Stimulated activated CD8-positive, alpha-beta memory T cell treated with anti-CD3 and anti-CD28 coated beads, Interleukin-7, amount 100 ng/mL, for 1 hour (primary cell): ENCODE results near the gene KLHL1.

Source experiments
- DNase-seq, 2 donors: peaks; one replicate each; pipeline ENCODE4 v3.0.0-alpha.2; 2020; ENCODE audit warnings: low read depth in 2 of 2

The KLHL1 gene

GRCh38 chr13:70014337-70014736, 93.9 kb downstream of the KLHL1 start:
- no peak for DNase-seq

GRCh38 chr13:69999875-70000274, 108.4 kb downstream of the KLHL1 start:
- no peak for DNase-seq

GRCh38 chr13:69997061-69997460, 111.2 kb downstream of the KLHL1 start:
- DNase-seq, result no peak

GRCh38 chr13:69980799-69981198, 127.5 kb downstream of the KLHL1 start:
- DNase-seq, result no peak

GRCh38 chr13:69975496-69975895, 132.8 kb downstream of the KLHL1 start:
- no peak for DNase-seq

- no peak for DNase-seq
These were observed 137.7 kb downstream of the KLHL1 start for GRCh38 chr13:69970520-69970919.

GRCh38 chr13:69959046-69959445, 149.2 kb downstream of the KLHL1 start:
- no peak for DNase-seq

GRCh38 chr13:69956839-69957238, 151.4 kb downstream of the KLHL1 start:
- no peak for DNase-seq

- DNase-seq, result no peak
These were observed 151.9 kb downstream of the KLHL1 start for GRCh38 chr13:69956349-69956748.

- no peak for DNase-seq
These were observed 153.0 kb downstream of the KLHL1 start for GRCh38 chr13:69955271-69955670.

GRCh38 chr13:69951412-69951811, 156.8 kb downstream of the KLHL1 start:
- no peak for DNase-seq

GRCh38 chr13:69950160-69950559, 158.1 kb downstream of the KLHL1 start:
- no peak for DNase-seq

GRCh38 chr13:69948016-69948415, 160.2 kb downstream of the KLHL1 start:
- no peak for DNase-seq

- no peak for DNase-seq
These were observed 160.7 kb downstream of the KLHL1 start for GRCh38 chr13:69947582-69947981.

GRCh38 chr13:69946511-69946910, 161.7 kb downstream of the KLHL1 start:
- DNase-seq, result no peak

- DNase-seq, result no peak
These were observed 173.2 kb downstream of the KLHL1 start for GRCh38 chr13:69935043-69935442.

- DNase-seq, result no peak
These were observed 180.0 kb downstream of the KLHL1 start for GRCh38 chr13:69928262-69928661.

- no peak for DNase-seq
These were observed 187.1 kb downstream of the KLHL1 start for GRCh38 chr13:69921156-69921555.

GRCh38 chr13:69912630-69913029, 195.6 kb downstream of the KLHL1 start:
- no peak for DNase-seq

- DNase-seq, result no peak
These were observed 197.5 kb downstream of the KLHL1 start for GRCh38 chr13:69910800-69911199.

- no peak for DNase-seq
These were observed 203.5 kb downstream of the KLHL1 start for GRCh38 chr13:69904784-69905183.

- DNase-seq, result no peak
These were observed 205.2 kb downstream of the KLHL1 start for GRCh38 chr13:69903081-69903480.

GRCh38 chr13:69882451-69882850, 225.8 kb downstream of the KLHL1 start:
- no peak for DNase-seq

GRCh38 chr13:69879936-69880335, 228.3 kb downstream of the KLHL1 start:
- no peak for DNase-seq
